SIG-M5 (cell line): ENCODE results near the gene CIAO1.
A peak's percentile ranks its signal among the peaks of the same experiment; 100 is the strongest.
"Not testable (repeated sequence)": the region's sequence is repeated elsewhere in the genome, so short reads cannot be mapped to it uniquely, and the experiment has no call there.

Experiments
- DNase-seq: peaks from one replicate; lab custom pipeline; 2025; lab: John Stamatoyannopoulos, UW

Gene CIAO1

GRCh38 chr2:96276787-96277499, 10.9 kb downstream of the CIAO1 start:
- DNase-seq, result no peak

DNA sequence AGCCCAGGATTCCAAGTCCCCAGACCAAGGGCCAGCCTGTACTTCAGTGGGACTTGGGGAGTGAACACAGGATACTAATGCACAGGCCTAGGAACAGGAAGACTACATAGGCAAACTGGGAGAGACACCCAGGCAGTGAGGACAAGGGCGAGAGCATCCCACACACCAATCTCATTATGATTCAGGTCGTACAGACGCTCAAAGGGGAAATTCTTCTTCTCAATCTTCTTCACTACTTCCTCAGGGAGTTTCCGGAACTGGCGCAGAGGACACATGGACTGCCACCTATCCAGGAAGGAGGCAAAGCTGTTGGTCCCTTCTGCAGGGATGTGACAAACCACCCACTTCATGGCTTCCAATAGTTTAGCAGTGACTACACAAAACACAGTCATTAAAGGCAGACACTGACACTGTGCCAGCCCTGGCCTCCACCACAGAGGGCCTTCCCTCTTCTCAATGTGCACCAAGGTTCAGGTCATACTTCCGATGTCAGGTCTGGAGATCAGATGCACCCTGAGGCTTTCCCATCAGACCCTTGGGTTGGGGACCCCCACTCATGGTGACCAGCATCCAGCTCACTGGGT, 21.3 kb downstream of the CIAO1 start:
- no peak for DNase-seq

DNA sequence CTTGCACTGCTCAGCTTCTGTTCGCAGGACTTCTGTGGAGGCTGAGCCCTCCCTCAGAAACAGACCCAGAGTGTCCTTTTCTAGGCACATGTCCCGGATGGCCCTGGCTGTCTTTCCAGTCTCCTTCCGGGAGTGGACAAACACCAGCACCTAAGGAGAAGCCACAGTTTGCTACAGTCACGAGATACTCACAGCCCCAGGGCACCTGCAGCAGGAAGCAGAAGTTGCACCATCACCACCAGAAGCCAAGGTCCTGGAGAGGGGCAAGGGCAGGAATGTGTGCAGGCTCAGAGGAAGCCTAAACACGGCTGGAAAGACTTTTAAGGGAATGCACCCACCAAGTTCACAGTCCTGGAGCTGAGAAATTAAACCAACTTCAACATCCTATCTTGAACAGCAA, 25.7 kb downstream of the CIAO1 start:
- DNase-seq, result no peak

DNA sequence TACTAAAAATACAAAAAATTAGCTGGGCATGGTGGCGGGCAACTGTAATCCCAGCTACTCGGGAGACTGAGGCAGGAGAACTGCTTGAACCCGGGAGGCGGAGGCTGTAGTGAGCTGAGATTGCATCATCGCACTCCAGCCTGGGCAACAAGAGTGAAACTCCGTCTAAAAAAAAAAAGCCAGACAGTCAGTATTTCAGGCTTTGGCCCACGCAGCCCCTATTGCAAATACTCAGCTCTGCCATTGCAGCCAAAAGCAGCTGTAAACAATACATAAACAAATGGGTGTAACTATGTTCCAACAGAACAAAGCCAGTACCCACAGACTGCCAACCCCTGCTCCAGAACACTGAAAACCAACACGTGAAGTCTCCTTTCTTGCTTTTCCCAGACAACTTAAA, 28.2 kb downstream of the CIAO1 start:
- not testable (repeated sequence) for DNase-seq

- DNase-seq, result no peak
These were observed 30.9 kb downstream of the CIAO1 start for GRCh38 chr2:96296925-96297324.

GRCh38 chr2:96301865-96302264, 35.8 kb downstream of the CIAO1 start:
- no peak for DNase-seq

DNA sequence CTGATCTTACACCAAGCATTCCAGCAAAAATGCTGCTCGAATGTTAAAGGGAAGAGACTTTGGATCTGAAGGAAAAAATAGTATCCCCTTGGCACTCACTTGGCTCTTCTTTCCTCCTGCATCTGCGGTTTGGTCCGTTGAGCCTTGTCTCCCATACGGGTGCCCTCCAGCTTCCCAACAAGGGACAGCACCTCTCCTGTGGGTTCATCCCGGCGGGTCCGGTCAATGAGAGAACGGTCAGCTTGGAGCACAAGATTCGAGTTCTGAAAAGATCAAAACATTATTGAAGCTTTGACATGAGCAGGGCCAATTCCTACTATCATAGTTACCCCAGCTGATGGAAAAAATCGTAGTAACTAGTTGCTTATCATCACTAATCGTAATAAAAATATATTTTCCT, 38.6 kb downstream of the CIAO1 start:
- no peak for DNase-seq

DNA sequence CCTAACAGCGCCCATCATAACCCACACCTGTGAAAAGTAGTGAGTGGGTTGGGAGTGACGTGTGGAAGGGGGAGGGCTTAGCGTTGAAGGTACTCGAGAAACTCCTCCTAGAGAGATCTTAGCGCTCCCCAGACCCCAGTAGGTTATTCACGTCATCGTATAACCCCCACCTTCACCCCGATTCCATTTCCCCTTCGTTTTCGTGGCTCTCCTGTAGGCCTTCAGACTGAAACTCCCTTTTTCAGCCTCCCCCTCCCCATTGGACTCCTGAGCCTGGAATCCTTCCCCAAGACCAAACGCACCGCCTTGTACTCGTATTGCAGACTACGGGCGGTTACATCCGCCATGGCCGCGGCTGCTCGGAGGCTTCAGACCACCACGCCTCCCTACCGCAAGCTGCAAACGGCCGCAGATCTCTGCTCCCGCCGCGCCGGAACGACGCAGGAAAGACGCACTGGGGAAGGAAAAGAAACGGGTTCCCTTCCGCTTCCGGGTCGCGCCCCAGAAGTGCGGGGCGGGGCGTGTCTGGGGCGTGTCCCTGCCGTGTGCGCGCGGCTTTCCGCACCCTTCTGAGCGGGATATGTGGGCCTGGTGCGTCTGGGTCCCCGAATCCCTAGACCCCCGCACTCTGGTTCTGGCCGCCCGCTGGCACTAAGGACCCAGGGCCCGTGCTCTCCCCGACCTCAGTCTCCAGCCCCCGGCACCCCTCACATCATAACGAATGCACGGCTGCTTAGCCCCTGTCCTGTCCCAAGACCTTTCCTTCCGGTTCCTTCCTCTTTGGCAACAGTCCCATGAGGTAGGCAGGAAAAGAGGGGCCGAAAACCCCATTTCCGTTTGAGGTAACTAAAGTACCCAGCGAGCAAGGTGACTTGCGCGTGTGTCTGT, 39.3 kb downstream of the CIAO1 start, which contains the start of gene SNRNP200:
Gene SNRNP200 (minus strand): TSS at position 456 of the 888 bp plus-strand sequence. CDS start 109 bp downstream, at position 347.
- DNase-seq, result peak; percentile 56

GRCh38 chr2:96305979-96306308, 39.9 kb downstream of the CIAO1 start:
- DNase-seq, result no peak

- DNase-seq, result no peak
These were observed 40.3 kb downstream of the CIAO1 start for GRCh38 chr2:96306370-96306769.

DNA sequence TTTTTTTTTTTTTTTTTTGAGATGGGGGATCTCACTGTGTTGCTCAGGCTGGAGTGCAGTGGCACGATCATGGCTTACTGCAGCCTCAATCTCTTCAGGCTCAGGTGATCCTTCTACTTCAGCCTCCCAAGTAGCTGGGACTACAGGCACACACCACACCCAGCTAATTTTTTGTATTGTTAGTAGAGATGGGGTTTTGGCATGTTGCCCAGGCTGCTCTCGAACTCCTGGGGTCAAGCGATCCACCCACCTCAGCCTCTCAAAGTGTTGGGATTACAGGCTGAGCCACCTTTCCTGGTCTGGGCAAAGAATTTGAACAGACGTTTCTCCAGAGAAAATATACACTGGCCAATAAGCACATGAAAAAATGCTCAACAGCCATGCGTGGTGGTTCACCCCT, 42.2 kb downstream of the CIAO1 start:
- no peak for DNase-seq

GRCh38 chr2:96315005-96315399, 49.0 kb downstream of the CIAO1 start:
- no peak for DNase-seq

DNA sequence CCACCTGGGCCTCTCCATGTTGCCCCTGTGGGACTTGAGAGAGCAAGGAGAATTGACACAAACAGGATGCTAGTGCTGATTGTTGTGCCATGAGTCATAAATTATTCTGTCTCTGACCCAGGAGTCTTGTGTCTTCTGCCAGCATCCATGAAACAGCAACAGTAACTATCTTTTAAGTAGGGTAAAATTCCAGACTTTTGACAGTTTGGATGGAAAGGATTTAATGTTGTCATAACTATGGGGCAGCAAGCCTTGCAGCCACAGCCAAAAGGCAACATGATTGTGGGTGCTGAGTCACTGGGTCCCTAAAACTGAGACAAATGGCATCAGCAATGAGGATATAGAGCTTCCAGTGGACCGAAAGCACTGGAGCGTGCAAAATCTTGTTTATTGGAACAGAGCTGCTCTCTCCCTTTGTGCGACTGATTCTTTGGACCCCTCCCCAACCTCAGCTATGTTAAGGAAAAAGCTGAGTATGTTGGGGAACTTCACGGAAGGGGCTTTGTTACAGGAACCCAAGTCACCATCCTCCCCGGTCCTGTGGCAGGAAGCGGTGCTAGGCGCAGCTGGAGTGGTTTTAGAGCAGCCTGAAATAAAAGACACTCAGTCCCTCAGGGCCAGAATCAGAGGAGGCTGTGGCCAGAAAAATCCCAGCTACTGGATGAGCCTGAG, 49.5 kb downstream of the CIAO1 start:
- DNase-seq, result no peak

GRCh38 chr2:96316999-96317398, 51.0 kb downstream of the CIAO1 start:
- DNase-seq, result no peak

DNA sequence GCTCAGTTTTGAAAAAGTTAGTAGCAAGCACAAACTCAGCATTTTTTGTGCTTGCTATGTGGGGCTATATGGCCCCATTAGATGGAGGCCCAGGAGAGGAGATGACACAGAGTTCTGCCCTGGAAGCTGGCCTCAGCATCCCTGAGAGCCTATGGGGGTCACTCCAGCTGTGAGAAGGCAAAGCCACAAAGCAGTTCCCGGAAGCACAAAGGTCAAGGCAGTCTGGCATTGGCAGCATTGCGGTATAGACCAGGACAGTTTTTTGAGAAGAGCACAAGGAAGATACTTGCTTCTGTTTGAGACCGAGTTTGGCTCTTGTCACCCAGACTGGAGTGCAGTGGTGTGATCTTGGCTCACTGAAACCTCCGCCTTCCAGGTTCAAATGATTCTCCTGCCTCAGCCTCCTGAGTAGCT, 51.6 kb downstream of the CIAO1 start:
- DNase-seq, result no peak

GRCh38 chr2:96318723-96319122, 52.7 kb downstream of the CIAO1 start:
- DNase-seq, result no peak

DNA sequence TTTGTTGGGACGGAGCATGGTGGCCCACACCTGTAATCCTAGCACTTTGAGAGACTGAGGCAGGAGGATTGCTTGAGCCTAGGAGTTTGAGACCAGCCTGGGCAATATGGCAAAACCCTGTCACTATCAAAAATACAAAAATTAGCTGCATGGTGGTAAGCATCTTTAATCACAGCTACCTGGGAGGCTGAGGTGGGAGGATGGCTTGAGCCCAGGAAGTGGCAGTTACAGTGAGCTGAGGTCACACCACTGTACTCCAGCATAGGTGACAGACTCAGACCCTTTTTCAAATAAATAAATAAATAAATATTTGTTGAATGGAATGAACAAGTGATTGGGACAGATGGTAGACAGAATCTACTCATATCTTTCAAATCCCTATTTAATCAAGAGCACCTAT, 53.4 kb downstream of the CIAO1 start:
- no peak for DNase-seq

DNA sequence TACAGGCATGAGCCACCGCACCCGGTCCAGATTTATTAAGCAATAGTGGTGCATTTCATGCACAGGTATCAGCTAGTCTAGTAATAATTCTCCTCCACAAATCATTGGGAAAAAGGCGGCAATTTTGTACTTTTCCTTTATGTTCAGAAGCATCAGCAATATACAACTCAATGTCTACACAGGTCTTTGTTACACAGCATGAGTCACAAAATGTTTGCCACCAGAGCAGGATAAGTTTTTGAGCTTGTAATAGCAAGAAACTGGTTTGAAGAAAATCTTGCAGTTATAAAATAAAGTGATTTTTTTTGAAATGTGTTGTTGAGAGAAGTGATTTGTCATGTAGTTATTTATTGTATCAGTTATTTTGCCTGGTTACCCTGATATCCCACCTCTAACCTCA, 54.3 kb downstream of the CIAO1 start:
- DNase-seq, result no peak

DNA sequence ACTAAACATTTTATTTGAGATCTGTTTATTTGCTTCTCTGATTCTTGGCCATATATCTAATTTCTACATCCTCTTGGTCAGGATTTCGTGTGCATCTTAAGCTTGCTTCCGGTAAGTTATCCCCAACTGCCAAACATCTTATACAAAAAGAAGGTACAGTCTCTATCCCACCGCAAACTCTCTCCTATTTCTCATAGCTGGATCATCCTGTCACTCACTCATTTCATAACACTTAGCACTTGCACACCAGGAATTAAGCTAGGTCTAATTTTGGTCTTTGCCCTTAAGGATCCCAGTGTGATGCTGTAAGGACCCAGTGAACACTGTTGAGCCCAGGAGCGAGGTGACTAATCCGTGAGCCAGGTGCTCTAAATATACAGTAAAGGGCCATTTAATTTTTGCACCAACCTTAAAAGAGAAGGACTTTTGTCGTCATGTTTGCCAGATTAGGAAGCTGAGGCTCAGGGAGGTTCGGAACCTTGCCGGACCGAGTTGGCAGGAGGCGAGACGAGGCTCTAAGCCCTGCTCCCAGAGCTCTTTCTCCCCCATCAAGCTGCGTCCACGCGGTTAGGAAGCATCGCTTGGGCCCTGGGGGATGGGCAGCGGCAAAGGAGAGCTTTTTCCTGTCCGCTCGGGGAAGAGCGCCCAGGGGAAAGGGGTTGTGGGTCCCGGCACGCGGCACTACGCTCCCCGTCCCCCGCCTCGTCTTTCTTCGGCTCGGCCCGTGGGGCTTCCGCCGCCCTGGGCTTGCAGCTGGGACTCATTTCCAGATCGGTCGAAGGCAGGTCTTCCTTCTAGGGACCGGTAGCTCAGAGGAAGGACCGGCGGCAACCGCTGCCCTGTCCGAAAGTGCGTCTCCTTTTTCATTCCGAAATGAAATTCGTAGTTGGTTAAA, 55.0 kb downstream of the CIAO1 start:
- no peak for DNase-seq
